ENCODE data around the gene TRIO. TPM values are rescaled to one million over a fixed set of nuclear protein-coding genes. Genes with fewer than 3 reads are reported as not detected.
A peak's percentile ranks its signal among the peaks of the same experiment; 100 is the strongest.

Gene TRIO
- polyA plus RNA-seq, 3 donors, result 1.7 to 45.8 (median 2.1) TPM

GRCh38 chr5:14349029-14349428 lies 205.9 kb downstream of the TRIO start:
- no peak for TF ChIP-seq CTCF (IDR thresholded peaks at IDR 0.05)
- peaks cover 29 to 37% of the 10 kb centered on the region in 2 donors for H3K36me3 Mint-ChIP-seq
- no peaks in the 10 kb centered on the region for H3K9me3 Mint-ChIP-seq
- no peak overlapping the region for H3K27ac Mint-ChIP-seq
- intact Hi-C loops (cut with micrococcal nuclease), result no loop called here
- H3K36me3 ChIP-seq (replicated peaks in 1 of 2; ENCODE audit: control insufficient read depth in 1 of 2, insufficient read depth in 2 of 2, low read length in 2 of 2), result peaks cover 3 to 44% of the 10 kb centered on the region in 2 donors
- H3K4me1 ChIP-seq (ENCODE audit: control insufficient read depth in 1 of 2, insufficient read depth in 2 of 2, low read length in 2 of 2), result peaks cover 27 to 34% of the 10 kb centered on the region in 2 donors
- H2AFZ ChIP-seq (ENCODE audit: insufficient read depth, low read depth, low read length, poor library complexity, severe bottlenecking), result no peak overlapping the region
- no peak overlapping the region for H3K4me3 ChIP-seq (replicated peaks in 1 of 3; ENCODE audit: low read depth in 2 of 3, low read length in 3 of 3)
- 100% methylated on average over 4 of the region's 8 CpGs for WGBS (ENCODE audit: insufficient coverage)
- H3K9ac ChIP-seq (ENCODE audit: insufficient read depth, low read length, poor library complexity, severe bottlenecking), result no peak overlapping the region
- H3K9me3 ChIP-seq (replicated peaks in 1 of 2; ENCODE audit: control insufficient read depth in 1 of 2, insufficient read depth in 1 of 2, low read length in 2 of 2), result no peaks in the 10 kb centered on the region
- no peak for DNase-seq
- H3K79me2 ChIP-seq (ENCODE audit: insufficient read depth, low read length), result peaks cover 13% of the 10 kb centered on the region
- no peaks in the 10 kb centered on the region for H4K20me1 ChIP-seq (ENCODE audit: insufficient read depth, low read length)
- H3K4me3 Mint-ChIP-seq, result no peak overlapping the region
- H3K27me3 Mint-ChIP-seq (ENCODE audit: low read depth in 3 of 3), result peaks cover 0 to 1% (median 0%) of the 10 kb centered on the region in 3 donors
- H3K4me2 ChIP-seq (replicated peaks; ENCODE audit: extremely low read depth, low read length, poor library complexity, severe bottlenecking), result no peak overlapping the region
- H3K27ac ChIP-seq (ENCODE audit: low read depth in 1 of 2, low read length in 2 of 2), result no peak overlapping the region
- peaks cover 36% of the 10 kb centered on the region for H3K4me1 Mint-ChIP-seq
- no peaks in the 10 kb centered on the region for H3K27me3 ChIP-seq (ENCODE audit: control insufficient read depth in 2 of 2, insufficient read depth in 2 of 2, low read length in 2 of 2)

- Histone ChIP-seq H3K27ac (ENCODE audit: low read depth in 1 of 2, low read length in 2 of 2) (peak overlapping the region; percentile 3 to 47), H3K79me2 (ENCODE audit: insufficient read depth, low read length) (peaks cover 18% of the 10 kb centered on the region), H3K4me2 (replicated peaks; ENCODE audit: extremely low read depth, low read length, poor library complexity, severe bottlenecking) (peak overlapping the region; percentile 59), H3K27me3 (ENCODE audit: control insufficient read depth in 2 of 2, insufficient read depth in 2 of 2, low read length in 2 of 2) (no peaks in the 10 kb centered on the region), H2AFZ (ENCODE audit: insufficient read depth, low read depth, low read length, poor library complexity, severe bottlenecking) (no peak overlapping the region), H3K4me1 (ENCODE audit: control insufficient read depth in 1 of 2, insufficient read depth in 2 of 2, low read length in 2 of 2) (peaks cover 26 to 34% of the 10 kb centered on the region in 2 donors), H3K9me3 (replicated peaks in 1 of 2; ENCODE audit: control insufficient read depth in 1 of 2, insufficient read depth in 1 of 2, low read length in 2 of 2) (no peaks in the 10 kb centered on the region), H3K4me3 (replicated peaks in 1 of 3; ENCODE audit: low read depth in 2 of 3, low read length in 3 of 3) (peak overlapping the region in 1 of 3 experiments; percentile 54), H4K20me1 (ENCODE audit: insufficient read depth, low read length) (no peaks in the 10 kb centered on the region), H3K36me3 (replicated peaks in 1 of 2; ENCODE audit: control insufficient read depth in 1 of 2, insufficient read depth in 2 of 2, low read length in 2 of 2) (peaks cover 0 to 31% of the 10 kb centered on the region in 2 donors), H3K9ac (ENCODE audit: insufficient read depth, low read length, poor library complexity, severe bottlenecking) (no peak overlapping the region)
- peaks cover 35% of the 10 kb centered on the region for H3K4me1 Mint-ChIP-seq
- H3K9me3 Mint-ChIP-seq, result no peaks in the 10 kb centered on the region
- intact Hi-C loops (cut with micrococcal nuclease), result loop anchor here (5.0 to 10.0 kb wide), 2 partner anchors 296 to 664 kb away; no protein-coding TSS in a partner anchor
- H3K4me3 Mint-ChIP-seq, result peak overlapping the region in 1 of 2 donors; percentile 74
- peaks cover 0 to 1% (median 0%) of the 10 kb centered on the region in 3 donors for H3K27me3 Mint-ChIP-seq (ENCODE audit: low read depth in 3 of 3)
- 20% methylated on average over 1 of the region's 7 CpGs for WGBS (ENCODE audit: insufficient coverage)
- peaks cover 25 to 27% of the 10 kb centered on the region in 2 donors for H3K36me3 Mint-ChIP-seq
- no peak for TF ChIP-seq CTCF (IDR thresholded peaks at IDR 0.05)
- peak; percentile 33 to 45 (median 39) for DNase-seq
- H3K27ac Mint-ChIP-seq, result peak overlapping the region; percentile 48 to 83 (median 69)
These were observed 208.0 kb downstream of the TRIO start for GRCh38 chr5:14351086-14351661.

Data from CD14-positive monocyte (primary cell).